Measurements from ENCODE around the gene CLCN6.
"Not testable (repeated sequence)": the region's sequence is repeated elsewhere in the genome, so short reads cannot be mapped to it uniquely, and the experiment has no call there.

CLCN6 gene

DNA sequence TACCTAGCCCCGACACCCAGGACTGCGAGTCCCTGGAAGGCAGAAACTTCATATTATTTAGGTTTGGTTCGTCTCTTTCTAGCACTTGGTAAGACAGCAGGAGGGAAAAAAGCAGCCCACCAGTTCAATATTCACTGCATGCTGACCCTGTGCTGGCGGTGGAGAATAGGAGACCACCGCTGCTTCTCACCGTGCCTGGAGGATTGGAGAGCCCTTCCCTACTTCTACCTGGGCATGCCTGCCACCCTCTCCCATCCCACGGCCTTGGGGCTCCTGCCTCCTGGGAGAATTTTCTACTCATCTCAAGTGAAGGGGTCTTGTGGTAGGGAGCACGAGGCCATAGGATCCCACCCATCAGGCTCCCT, 5.6 kb upstream of the CLCN6 start:
- TF ChIP-seq POLR2AphosphoS5 (IDR thresholded peaks at IDR 0.05; ENCODE audit: low read depth, low read length) (no peak), TAF1 (IDR thresholded peaks at IDR 0.05; ENCODE audit: borderline replicate concordance, low read depth, low read length) (no peak)
- FAIRE-seq = no peak
- no peak for DNase-seq (ENCODE audit: insufficient read length)

DNA sequence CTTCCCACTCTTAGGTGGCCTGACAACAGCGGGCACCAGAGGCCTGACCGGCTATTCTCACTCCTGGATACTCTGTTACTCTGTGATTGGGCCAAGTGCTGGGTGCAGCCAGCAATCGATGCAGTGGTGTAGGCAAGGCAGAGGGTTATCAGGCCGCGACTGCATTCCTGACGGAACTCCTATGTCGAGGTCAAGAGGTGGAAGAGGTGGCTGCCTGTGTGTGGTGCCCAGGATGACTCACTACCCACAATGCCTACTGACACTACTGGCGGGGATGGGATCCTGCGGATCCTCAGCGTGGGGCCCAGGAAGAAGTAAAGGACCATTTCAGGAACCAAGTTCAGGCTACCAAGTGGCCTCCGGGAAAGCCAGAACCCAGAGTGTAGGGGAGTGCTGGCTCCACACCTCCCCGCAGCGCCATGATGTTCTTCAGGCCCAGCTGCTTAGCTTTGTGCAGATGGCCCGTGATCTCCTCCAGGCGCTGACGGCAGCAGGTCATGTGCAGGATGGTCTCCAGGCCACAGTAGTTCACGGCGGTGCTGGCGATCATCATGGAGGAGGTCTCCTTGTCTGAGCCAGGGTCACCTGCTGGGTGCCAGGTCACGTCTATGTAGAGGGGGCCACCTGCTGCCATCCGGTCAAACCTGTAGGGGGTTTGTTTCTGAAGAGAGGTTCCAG, 5.1 kb upstream of the CLCN6 start:
- FAIRE-seq (no peak), DNase-seq (ENCODE audit: insufficient read length) (no peak)
- TF ChIP-seq TAF1 (IDR thresholded peaks at IDR 0.05; ENCODE audit: borderline replicate concordance, low read depth, low read length) (no peak), POLR2AphosphoS5 (IDR thresholded peaks at IDR 0.05; ENCODE audit: low read depth, low read length) (no peak), POLR2A (IDR thresholded peaks at IDR 0.05; ENCODE audit: low read depth, low read length) (no peak)

DNA sequence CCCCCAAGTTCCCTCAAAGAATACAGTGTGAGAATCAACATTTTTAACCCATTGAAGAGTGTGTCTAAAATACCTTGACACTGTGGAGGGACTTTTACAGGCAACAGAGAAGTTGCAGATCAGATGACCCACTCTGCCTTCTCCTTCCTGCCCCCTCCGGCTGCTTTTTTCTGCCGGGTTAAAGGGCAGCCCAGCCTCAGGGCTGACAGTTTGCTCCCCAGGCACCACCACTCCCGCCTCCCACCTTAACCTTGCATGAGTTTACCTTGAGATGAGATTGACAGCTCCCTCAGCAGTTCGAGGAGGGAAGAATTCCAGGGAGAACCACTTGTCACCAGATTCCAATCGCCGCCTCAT, 3.4 kb upstream of the CLCN6 start:
- no peak for TF ChIP-seq POLR2A (IDR thresholded peaks at IDR 0.05; ENCODE audit: low read depth, low read length)
- TF ChIP-seq POLR2AphosphoS5 (IDR thresholded peaks at IDR 0.05; ENCODE audit: low read depth, low read length) = no peak
- no peak for TF ChIP-seq TAF1 (IDR thresholded peaks at IDR 0.05; ENCODE audit: borderline replicate concordance, low read depth, low read length)
- no peak for FAIRE-seq
- DNase-seq (ENCODE audit: insufficient read length) = no peak

GRCh38 chr1:11802973-11803885, 2.8 kb upstream of the CLCN6 start:
- TF ChIP-seq POLR2A (IDR thresholded peaks at IDR 0.05; ENCODE audit: low read depth, low read length) = no peak
- DNase-seq (ENCODE audit: insufficient read length) (peak; percentile 74), FAIRE-seq (peak; percentile 87)

DNA sequence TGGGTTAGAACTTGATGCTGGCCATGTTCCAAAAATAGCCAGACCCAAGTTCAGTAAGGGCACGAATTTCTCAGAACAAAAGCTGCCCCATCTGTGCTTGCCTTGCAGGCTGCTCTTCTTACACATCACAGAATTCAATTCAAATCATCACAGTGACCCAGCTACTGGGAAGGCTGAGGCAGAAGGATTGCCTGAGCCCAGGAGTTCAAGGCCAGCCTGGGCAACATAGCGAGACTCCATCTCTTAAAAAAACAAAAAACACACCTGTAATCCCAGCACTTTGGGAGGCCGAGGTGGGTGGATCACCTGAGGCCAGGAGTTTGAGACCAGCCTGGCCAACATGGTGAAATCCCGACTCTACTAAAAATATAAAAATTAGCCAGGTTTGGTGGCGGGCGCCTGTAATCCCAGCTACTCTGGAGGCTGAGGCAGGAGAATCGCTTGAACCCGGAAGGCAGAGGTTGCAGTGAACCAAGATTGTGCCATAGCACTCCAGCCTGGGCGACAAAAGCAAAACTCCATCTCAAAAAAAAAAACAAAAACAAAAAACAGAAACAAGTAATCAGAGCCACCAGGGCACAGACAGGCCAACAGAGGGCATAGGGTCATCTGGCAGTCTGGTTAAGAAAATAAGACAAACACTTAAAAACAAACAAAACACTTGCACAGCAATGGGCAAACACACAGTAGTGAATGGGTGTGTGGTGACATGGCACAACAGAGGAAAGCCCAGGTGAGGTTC, 1.9 kb upstream of the CLCN6 start:
- DNase-seq (ENCODE audit: insufficient read length); FAIRE-seq: not testable (repeated sequence)

DNA sequence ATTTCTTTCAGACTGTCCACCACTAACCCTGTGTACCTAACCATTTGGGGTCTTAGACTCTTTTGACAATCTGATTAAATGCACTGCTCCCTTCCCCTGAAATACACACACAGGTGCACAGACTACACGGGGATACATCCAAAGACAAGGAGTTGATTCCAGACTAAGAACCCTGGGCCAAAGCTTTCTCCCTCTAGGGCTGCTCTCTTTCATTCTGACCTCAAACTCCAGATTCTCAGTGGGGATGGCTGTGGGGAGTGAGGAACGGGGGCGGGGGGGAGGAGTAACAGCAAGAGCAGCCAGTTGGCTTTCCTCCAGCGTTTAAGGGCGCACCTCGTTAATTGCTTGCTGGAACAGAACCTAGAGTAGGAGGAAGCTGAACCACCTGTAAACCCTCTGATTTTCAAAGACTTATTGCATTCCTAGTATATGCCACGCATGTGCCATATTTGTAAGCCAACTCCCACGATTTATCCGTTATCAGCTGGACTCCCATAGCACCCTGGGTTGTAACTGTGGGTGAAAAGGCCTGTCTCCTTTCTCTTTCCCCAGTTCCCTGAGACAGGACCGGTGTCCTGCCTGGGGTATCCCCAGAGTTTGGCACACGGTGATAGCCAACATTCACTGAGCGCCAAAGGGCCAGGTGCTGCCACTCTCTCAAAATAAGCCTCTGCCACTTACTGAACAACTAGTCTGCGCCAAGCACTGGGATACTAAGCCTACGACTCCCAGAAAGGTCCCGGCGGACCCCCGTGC, 1.1 kb upstream of the CLCN6 start:
- FAIRE-seq (peak; percentile 72), DNase-seq (ENCODE audit: insufficient read length) (no peak)
- no peak for TF ChIP-seq TAF1 (IDR thresholded peaks at IDR 0.05; ENCODE audit: borderline replicate concordance, low read depth, low read length)
- TF ChIP-seq POLR2A (IDR thresholded peaks at IDR 0.05; ENCODE audit: low read depth, low read length) = no peak
- TF ChIP-seq POLR2AphosphoS5 (IDR thresholded peaks at IDR 0.05; ENCODE audit: low read depth, low read length) = no peak

DNA sequence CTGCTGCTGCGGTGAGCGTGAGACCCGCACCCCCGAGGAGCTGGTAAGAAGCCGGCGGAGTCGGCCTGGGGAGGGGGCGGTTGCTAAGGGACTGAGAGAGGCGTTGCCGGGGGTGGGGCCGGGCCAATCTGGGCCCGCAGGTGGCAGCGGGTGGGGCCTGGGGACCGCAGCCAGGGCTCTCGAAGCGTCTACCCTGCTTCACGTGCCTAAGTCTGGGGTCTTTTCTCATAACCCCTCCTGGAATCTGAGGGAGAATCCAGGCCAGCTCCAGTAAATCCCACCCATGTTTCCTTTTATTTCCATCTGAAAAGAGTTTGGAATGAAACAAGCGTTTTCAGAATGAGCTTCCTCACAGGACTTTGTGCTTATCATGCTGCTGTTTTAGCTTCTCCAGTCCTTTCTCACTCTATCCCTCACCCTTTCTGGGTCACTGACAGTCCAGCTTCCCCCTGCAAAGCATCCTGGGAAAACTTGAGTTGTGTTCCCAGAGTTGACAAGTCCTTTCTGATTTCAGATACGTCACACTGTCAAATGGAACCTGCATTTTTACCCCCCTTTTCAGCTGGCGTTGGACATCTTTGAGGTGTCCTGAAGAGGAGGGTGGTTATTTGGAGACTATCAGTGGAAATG, 431 bp downstream of the CLCN6 start:
- FAIRE-seq = no peak

GRCh38 chr1:11807133-11807532, 1.1 kb downstream of the CLCN6 start:
- DNase-seq (ENCODE audit: insufficient read length) = no peak
- no peak for FAIRE-seq
- no peak for TF ChIP-seq POLR2AphosphoS5 (IDR thresholded peaks at IDR 0.05; ENCODE audit: low read depth, low read length)
- TF ChIP-seq POLR2A (IDR thresholded peaks at IDR 0.05; ENCODE audit: low read depth, low read length) = no peak
- TF ChIP-seq TAF1 (IDR thresholded peaks at IDR 0.05; ENCODE audit: borderline replicate concordance, low read depth, low read length) = no peak

More for the DNA sequence above, 431 bp downstream of the CLCN6 start:
- no peak for TF ChIP-seq TAF1 (IDR thresholded peaks at IDR 0.05; ENCODE audit: borderline replicate concordance, low read depth, low read length)
- DNase-seq (ENCODE audit: insufficient read length) = peak; percentile 78

DNA sequence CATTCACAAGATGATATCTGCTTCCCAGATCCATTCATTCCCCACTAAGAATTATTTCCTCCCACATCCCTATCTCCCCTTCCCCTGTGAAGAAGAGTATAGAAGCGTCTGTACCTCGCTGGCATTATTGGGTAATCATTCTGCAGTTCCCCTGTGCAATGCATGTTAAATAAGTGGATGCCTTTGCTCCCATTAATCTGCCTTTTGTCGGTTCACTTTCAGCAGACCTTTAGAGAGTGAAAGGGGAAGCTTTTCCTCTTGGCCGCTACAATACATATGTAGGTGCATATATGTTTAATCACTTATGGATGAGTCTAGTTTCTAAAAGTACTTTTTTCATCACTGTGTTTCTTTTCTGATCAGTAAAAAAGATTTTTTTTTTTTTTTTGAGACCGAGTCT, 7.0 kb downstream of the CLCN6 start:
- FAIRE-seq = no peak
- no peak for DNase-seq (ENCODE audit: insufficient read length)
- TF ChIP-seq POLR2AphosphoS5 (IDR thresholded peaks at IDR 0.05; ENCODE audit: low read depth, low read length) (no peak), TAF1 (IDR thresholded peaks at IDR 0.05; ENCODE audit: borderline replicate concordance, low read depth, low read length) (no peak), POLR2A (IDR thresholded peaks at IDR 0.05; ENCODE audit: low read depth, low read length) (no peak)

GRCh38 chr1:11817192-11817591, 11.2 kb downstream of the CLCN6 start:
- TF ChIP-seq POLR2A (IDR thresholded peaks at IDR 0.05; ENCODE audit: low read depth, low read length) = no peak
- TF ChIP-seq TAF1 (IDR thresholded peaks at IDR 0.05; ENCODE audit: borderline replicate concordance, low read depth, low read length) = no peak
- TF ChIP-seq POLR2AphosphoS5 (IDR thresholded peaks at IDR 0.05; ENCODE audit: low read depth, low read length) = no peak
- DNase-seq (ENCODE audit: insufficient read length) (no peak), FAIRE-seq (no peak)

DNA sequence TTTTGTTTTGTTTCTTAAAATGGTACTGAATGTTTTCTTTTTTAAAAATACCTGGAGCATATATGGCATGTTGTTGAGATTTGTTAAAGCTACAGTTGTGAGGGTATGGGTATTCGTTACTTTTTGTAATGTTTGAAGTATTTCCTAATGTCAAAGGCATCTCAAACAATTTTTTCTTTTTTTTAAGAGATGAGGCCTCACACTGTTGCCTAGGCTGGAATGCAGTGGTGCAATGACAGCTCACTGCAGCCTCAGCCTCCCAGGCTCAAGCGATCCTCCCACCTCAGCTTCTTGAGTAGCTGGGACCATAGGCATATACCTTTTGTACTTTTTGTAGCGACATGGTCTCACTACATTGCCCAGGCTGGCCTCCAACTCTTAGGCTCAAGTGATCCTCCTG, 16.1 kb downstream of the CLCN6 start:
- TF ChIP-seq POLR2A (IDR thresholded peaks at IDR 0.05; ENCODE audit: low read depth, low read length) (no peak), TAF1 (IDR thresholded peaks at IDR 0.05; ENCODE audit: borderline replicate concordance, low read depth, low read length) (no peak), POLR2AphosphoS5 (IDR thresholded peaks at IDR 0.05; ENCODE audit: low read depth, low read length) (no peak)
- FAIRE-seq = no peak
- no peak for DNase-seq (ENCODE audit: insufficient read length)

Measured in GM12892 (cell line).